Measurements from ENCODE around the gene YWHAG.

- no peak for TF ChIP-seq REST (IDR thresholded peaks at IDR 0.05)
- TF ChIP-seq CTCF (IDR thresholded peaks at IDR 0.05; ENCODE audit: low read depth, low read length, missing input control), result no peak
- no peak for TF ChIP-seq JUND (IDR thresholded peaks at IDR 0.05)
- no peak for TF ChIP-seq ATF3 (IDR thresholded peaks at IDR 0.05)
- TF ChIP-seq TAF1 (conservative IDR thresholded peaks at IDR 0.05), result no peak
- TF ChIP-seq, protein P1, sequence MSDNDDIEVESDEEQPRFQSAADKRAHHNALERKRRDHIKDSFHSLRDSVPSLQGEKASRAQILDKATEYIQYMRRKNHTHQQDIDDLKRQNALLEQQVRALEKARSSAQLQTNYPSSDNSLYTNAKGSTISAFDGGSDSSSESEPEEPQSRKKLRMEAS (IDR thresholded peaks at IDR 0.05), result no peak
- TF ChIP-seq YY1 (IDR thresholded peaks at IDR 0.05), result no peak
- no peak for TF ChIP-seq GABPA (IDR thresholded peaks at IDR 0.05 in 1 of 2, conservative IDR thresholded peaks at IDR 0.05 in 1 of 2)
- no peak for TF ChIP-seq RAD21 (IDR thresholded peaks at IDR 0.05)
- no peak for TF ChIP-seq SP1 (IDR thresholded peaks at IDR 0.05)
- no peak for TF ChIP-seq RXRA (IDR thresholded peaks at IDR 0.05)
- no peak for TF ChIP-seq EGR1 (IDR thresholded peaks at IDR 0.05; ENCODE audit: low read depth in 2 of 2)
These were observed 23.0 kb upstream of the YWHAG start for GRCh38 chr7:76381814-76382213.
